ENCODE results near the gene PRKRIP1. TPM values are rescaled to one million over a fixed set of nuclear protein-coding genes. Genes with fewer than 3 reads are reported as not detected.

The PRKRIP1 gene
- total RNA-seq, 1 experiment from 2014 or later, result 35.2 TPM

DNA sequence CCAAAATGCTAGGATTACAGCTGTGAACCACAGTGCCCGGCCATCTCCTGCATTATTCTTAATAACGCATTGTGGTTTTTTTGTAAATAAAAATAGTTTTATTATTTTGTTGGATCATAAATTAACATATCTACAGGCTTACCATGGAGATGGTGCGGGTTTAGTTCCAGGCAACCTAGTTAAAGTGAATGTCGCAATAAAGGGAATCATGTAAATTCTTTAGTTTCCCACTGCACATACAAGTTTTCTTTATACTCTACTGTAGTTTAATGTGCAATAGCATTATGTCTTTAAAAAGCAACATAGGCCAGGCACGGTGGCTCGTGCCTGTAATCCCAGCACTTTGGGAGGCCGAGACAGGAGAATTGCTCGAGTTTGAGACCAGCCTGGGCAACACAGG, 2.4 kb downstream of the PRKRIP1 start:
- Histone ChIP-seq H3K27me3 (replicated peaks; ENCODE audit: control insufficient read depth, insufficient read depth, low read length) (no peaks in the 10 kb centered on the region), H3K4me3 (ENCODE audit: low read depth, low read length) (no peak overlapping the region), H3K36me3 (ENCODE audit: control insufficient read depth, insufficient read depth, low read length) (peaks cover 2% of the 10 kb centered on the region; the same call in 1 of the 2 replicates), H3K4me1 (peaks cover 18% of the 10 kb centered on the region), H3K9me3 (no peaks in the 10 kb centered on the region)
- Mint-ChIP-seq H3K27ac (ENCODE audit: unreplicated experiment) (no peak overlapping the region), H3K4me1 (ENCODE audit: low read depth, unreplicated experiment) (peaks cover 6% of the 10 kb centered on the region), H3K4me3 (ENCODE audit: unreplicated experiment) (no peak overlapping the region), H3K27me3 (ENCODE audit: insufficient read depth, unreplicated experiment) (no peaks in the 10 kb centered on the region), H3K36me3 (ENCODE audit: insufficient read depth, unreplicated experiment) (peaks cover 85% of the 10 kb centered on the region), H3K9me3 (ENCODE audit: unreplicated experiment) (no peaks in the 10 kb centered on the region)
- intact Hi-C loops (cut with micrococcal nuclease; ENCODE audit: unreplicated experiment), result no loop called here
- CTCF ChIA-PET, result no interaction called here
- BruUV-seq (replicated peaks), result no TSS peak
- POLR2A ChIA-PET, result interaction anchor here (0.5 to 0.6 kb wide), 2 partner anchors 7 to 1181 kb away, joined by 3 to 6 read pairs; no protein-coding TSS in a partner anchor
- DNase-seq, result no peak
- TF ChIP-seq, protein P1, sequence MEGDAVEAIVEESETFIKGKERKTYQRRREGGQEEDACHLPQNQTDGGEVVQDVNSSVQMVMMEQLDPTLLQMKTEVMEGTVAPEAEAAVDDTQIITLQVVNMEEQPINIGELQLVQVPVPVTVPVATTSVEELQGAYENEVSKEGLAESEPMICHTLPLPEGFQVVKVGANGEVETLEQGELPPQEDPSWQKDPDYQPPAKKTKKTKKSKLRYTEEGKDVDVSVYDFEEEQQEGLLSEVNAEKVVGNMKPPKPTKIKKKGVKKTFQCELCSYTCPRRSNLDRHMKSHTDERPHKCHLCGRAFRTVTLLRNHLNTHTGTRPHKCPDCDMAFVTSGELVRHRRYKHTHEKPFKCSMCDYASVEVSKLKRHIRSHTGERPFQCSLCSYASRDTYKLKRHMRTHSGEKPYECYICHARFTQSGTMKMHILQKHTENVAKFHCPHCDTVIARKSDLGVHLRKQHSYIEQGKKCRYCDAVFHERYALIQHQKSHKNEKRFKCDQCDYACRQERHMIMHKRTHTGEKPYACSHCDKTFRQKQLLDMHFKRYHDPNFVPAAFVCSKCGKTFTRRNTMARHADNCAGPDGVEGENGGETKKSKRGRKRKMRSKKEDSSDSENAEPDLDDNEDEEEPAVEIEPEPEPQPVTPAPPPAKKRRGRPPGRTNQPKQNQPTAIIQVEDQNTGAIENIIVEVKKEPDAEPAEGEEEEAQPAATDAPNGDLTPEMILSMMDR (IDR thresholded peaks at IDR 0.05; ENCODE audit: insufficient read depth in 1 of 2, low read depth in 1 of 2, low read length in 1 of 2, severe bottlenecking in 1 of 2, unreplicated experiment in 1 of 2), result no peak

DNA sequence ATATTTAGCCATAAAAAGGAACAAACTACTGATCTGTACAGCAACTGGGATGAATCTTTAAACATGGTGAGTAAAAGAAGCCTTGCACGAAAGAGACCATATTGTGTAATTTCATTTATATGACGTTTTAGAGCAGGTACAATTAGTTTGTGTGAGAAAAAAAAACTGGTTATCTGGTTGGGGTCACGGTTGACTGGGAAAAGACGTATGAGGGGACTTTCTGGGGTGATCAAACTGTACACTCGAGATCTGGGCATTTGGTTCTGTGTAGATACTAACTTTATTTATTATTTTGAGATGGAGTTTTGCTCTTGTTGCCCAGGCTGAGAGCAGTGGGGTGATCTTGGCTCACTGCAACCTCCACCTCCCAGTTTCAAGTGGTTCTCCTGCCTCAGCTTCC, 4.2 kb downstream of the PRKRIP1 start:
- no peak overlapping the region for H3K27ac Mint-ChIP-seq (ENCODE audit: unreplicated experiment)
- Histone ChIP-seq H3K9me3 (no peaks in the 10 kb centered on the region), H3K4me1 (no peaks in the 10 kb centered on the region; the same call in 1 of the 2 replicates), H3K36me3 (ENCODE audit: control insufficient read depth, insufficient read depth, low read length) (peaks cover 2% of the 10 kb centered on the region; the same call in 1 of the 2 replicates), H3K27me3 (replicated peaks; ENCODE audit: control insufficient read depth, insufficient read depth, low read length) (no peaks in the 10 kb centered on the region), H3K4me3 (ENCODE audit: low read depth, low read length) (no peak overlapping the region)
- no peaks in the 10 kb centered on the region for H3K9me3 Mint-ChIP-seq (ENCODE audit: unreplicated experiment)
- no TSS peak for BruUV-seq (replicated peaks)
- H3K4me3 Mint-ChIP-seq (ENCODE audit: unreplicated experiment), result no peak overlapping the region
- ChIA-PET CTCF (no interaction called here), POLR2A (no interaction called here)
- peaks cover 6% of the 10 kb centered on the region for H3K4me1 Mint-ChIP-seq (ENCODE audit: low read depth, unreplicated experiment)
- peaks cover 95% of the 10 kb centered on the region for H3K36me3 Mint-ChIP-seq (ENCODE audit: insufficient read depth, unreplicated experiment)
- TF ChIP-seq, protein P1 (IDR thresholded peaks at IDR 0.05; ENCODE audit: insufficient read depth in 1 of 2, low read depth in 1 of 2, low read length in 1 of 2, severe bottlenecking in 1 of 2, unreplicated experiment in 1 of 2), result no peak
- no peak for DNase-seq
- intact Hi-C loops (cut with micrococcal nuclease; ENCODE audit: unreplicated experiment), result no loop called here
- H3K27me3 Mint-ChIP-seq (ENCODE audit: insufficient read depth, unreplicated experiment), result no peaks in the 10 kb centered on the region

DNA sequence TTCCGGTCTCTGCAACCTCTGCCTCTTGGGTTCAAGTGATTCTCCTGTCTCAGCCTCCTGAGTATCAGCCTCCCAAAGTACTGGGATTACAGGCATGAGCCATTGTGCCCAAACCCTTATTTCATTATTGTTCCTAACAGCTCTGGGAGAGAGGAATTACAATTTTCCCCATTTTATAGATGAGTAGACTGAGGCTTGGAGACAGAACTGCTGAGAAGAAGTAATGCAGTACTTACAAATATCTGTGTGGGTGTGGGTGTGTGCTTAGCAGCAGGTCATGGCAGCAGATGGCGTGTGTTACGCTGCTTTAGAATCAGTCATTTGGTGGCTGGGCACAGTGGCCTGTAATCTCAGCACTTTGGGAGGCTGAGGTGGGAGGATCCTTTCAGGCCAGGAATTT, 7.4 kb downstream of the PRKRIP1 start:
- TF ChIP-seq, protein P1 (IDR thresholded peaks at IDR 0.05; ENCODE audit: insufficient read depth in 1 of 2, low read depth in 1 of 2, low read length in 1 of 2, severe bottlenecking in 1 of 2, unreplicated experiment in 1 of 2), result no peak
- Histone ChIP-seq H3K9me3 (no peaks in the 10 kb centered on the region), H3K4me3 (ENCODE audit: low read depth, low read length) (no peak overlapping the region), H3K36me3 (ENCODE audit: control insufficient read depth, insufficient read depth, low read length) (peaks cover 7% of the 10 kb centered on the region; the same call in 1 of the 2 replicates), H3K27me3 (replicated peaks; ENCODE audit: control insufficient read depth, insufficient read depth, low read length) (no peaks in the 10 kb centered on the region), H3K4me1 (no peaks in the 10 kb centered on the region)
- CTCF ChIA-PET, result interaction anchor here (0.6 kb wide), 1 partner anchor 1563 kb away, joined by 4 read pairs; no protein-coding TSS in a partner anchor
- BruUV-seq (replicated peaks), result no TSS peak
- Mint-ChIP-seq H3K27me3 (ENCODE audit: insufficient read depth, unreplicated experiment) (no peaks in the 10 kb centered on the region), H3K4me1 (ENCODE audit: low read depth, unreplicated experiment) (no peaks in the 10 kb centered on the region), H3K9me3 (ENCODE audit: unreplicated experiment) (no peaks in the 10 kb centered on the region), H3K4me3 (ENCODE audit: unreplicated experiment) (no peak overlapping the region), H3K27ac (ENCODE audit: unreplicated experiment) (no peak overlapping the region), H3K36me3 (ENCODE audit: insufficient read depth, unreplicated experiment) (peaks cover 98% of the 10 kb centered on the region)
- intact Hi-C loops (cut with micrococcal nuclease; ENCODE audit: unreplicated experiment), result no loop called here
- no peak for DNase-seq
- POLR2A ChIA-PET, result no interaction called here
